HepG2 (cell line): ENCODE data around the gene ADAMTS20. TPM values are rescaled to one million over a fixed set of nuclear protein-coding genes. Genes with fewer than 3 reads are reported as not detected.

Source experiments
- ATAC-seq: fragments of 200-7000 bp; cut with Tn5 transposase; 3 replicates; pipeline ENCODE4 v1.9.1; 2020; ENCODE audit warnings: mild to moderate bottlenecking, moderate library complexity
- BruUV-seq: library from RNA; stranded (reverse); fragments of 400-500 nt; replicated peaks from 2 replicates; lab custom pipeline; 2021; lab: Mats Ljungman, UMichigan
- CTCF ChIA-PET: fragments of 300-600 bp; formaldehyde crosslinking; extraction: SDS; loops from one replicate; lab custom pipeline; 2021; ENCODE audit warnings: low total read pairs, inconsistent platforms, low intra/inter-chr PET ratio; lab: Yijun Ruan, JAX
- POLR2A ChIA-PET: fragments of 350-600 bp; sonication (Branson Sonifier 250); formaldehyde crosslinking; loops from one replicate; lab custom pipeline; 2020; ENCODE audit warnings: antibody characterized with exemption, inconsistent platforms; lab: Yijun Ruan, JAX
- DNase-seq: peaks from one replicate; pipeline ENCODE4 v3.0.0-alpha.2; 2015; ENCODE audit warnings: low spot score
- FAIRE-seq: peaks from 3 replicates; lab custom pipeline; 2011; peaks lifted over from hg19 to GRCh38; lab: Jason Lieb, UNC
- H2AFZ ChIP-seq: one replicate; pipeline ENCODE4 v1.6.1; 2011; ENCODE audit warnings: low read length, inconsistent platforms
- H3K27ac ChIP-seq: fragments of 300-600 bp; 3 replicates; pipeline ENCODE4 v1.8.0; 2011; ENCODE audit warnings: mixed run types, mild to moderate bottlenecking, mixed read lengths, low read length, inconsistent platforms; ENCODE audit not compliant: insufficient read depth; ENCODE audit errors: extremely low read length
- H3K27me3 ChIP-seq, 2 experiments: fragments of 200-600 bp in 1 of 2; 2 replicates in 1 of 2; 3 replicates in 1 of 2; pipeline versions ENCODE4 v1.6.0 to v1.8.0; 2011; ENCODE audit warnings: low read length in 2 of 2, mild to moderate bottlenecking in 2 of 2, moderate library complexity in 2 of 2, inconsistent platforms in 1 of 2; ENCODE audit not compliant: insufficient read depth in 2 of 2, control insufficient read depth in 1 of 2
- H3K36me3 ChIP-seq, 2 experiments: fragments of 200-600 bp in 1 of 2; replicated peaks in 1 of 2; 2 replicates in 1 of 2; 3 replicates in 1 of 2; pipeline versions ENCODE4 v1.5.1 to v1.8.0; 2011; ENCODE audit warnings: low read length in 2 of 2, inconsistent platforms in 1 of 2; ENCODE audit not compliant: insufficient read depth in 2 of 2, control insufficient read depth in 1 of 2
- H3K4me1 ChIP-seq: 2 replicates; pipeline ENCODE4 v1.5.1; 2012; ENCODE audit warnings: low read length, inconsistent platforms; ENCODE audit not compliant: insufficient read depth
- H3K4me2 ChIP-seq: 2 replicates; pipeline ENCODE4 v1.6.0; 2011; ENCODE audit warnings: low read depth, low read length, inconsistent platforms
- H3K4me3 ChIP-seq, 3 experiments: fragments of 200-600 bp in 1 of 3; sonication (generic), shearing (Covaris generic) in 1 of 3; replicated peaks in 1 of 3; 2 replicates each; pipeline ENCODE4 v1.5.1; 2011 to 2016; ENCODE audit warnings: low read length in 3 of 3, inconsistent platforms in 2 of 3, low read depth in 2 of 3, mild to moderate bottlenecking in 2 of 3, control low read depth in 1 of 3, mixed read lengths in 1 of 3; ENCODE audit not compliant: insufficient read depth in 1 of 3
- H3K79me2 ChIP-seq: one replicate; pipeline ENCODE4 v1.6.1; 2011; ENCODE audit warnings: low read length, inconsistent platforms; ENCODE audit not compliant: insufficient read depth
- H3K9ac ChIP-seq: 2 replicates; pipeline ENCODE4 v1.6.0; 2011; ENCODE audit warnings: mild to moderate bottlenecking, low read depth, low read length, inconsistent platforms; ENCODE audit not compliant: insufficient read depth
- H3K9me3 ChIP-seq: 2 replicates; pipeline ENCODE4 v1.5.1; 2012; ENCODE audit warnings: mild to moderate bottlenecking, low read length
- H4K20me1 ChIP-seq: 2 replicates; pipeline ENCODE4 v1.6.0; 2011; ENCODE audit warnings: inconsistent platforms, mild to moderate bottlenecking, low read length, moderate library complexity; ENCODE audit not compliant: insufficient read depth
- ARHGAP35 ChIP-seq: sonication (generic); formaldehyde crosslinking; IDR thresholded peaks from 2 replicates; pipeline ENCODE4 v1.9.0; 2022; ENCODE audit warnings: mild to moderate bottlenecking, inconsistent platforms, moderate library complexity, missing genetic modification reagents, borderline replicate concordance
- E2F1 ChIP-seq: sonication (generic); formaldehyde crosslinking; IDR thresholded peaks from 2 replicates; pipeline ENCODE4 v1.5.0; 2020; ENCODE audit warnings: missing genetic modification reagents
- FOXM1 ChIP-seq: sonication (generic); formaldehyde crosslinking; IDR thresholded peaks from 2 replicates; pipeline ENCODE4 v1.5.0; 2020; ENCODE audit warnings: missing genetic modification reagents
- HCFC1 ChIP-seq: fragments of 150-350 bp; IDR thresholded peaks from 2 replicates; pipeline ENCODE4 v1.6.1; 2014; ENCODE audit warnings: low read depth, low read length
- SALL1 ChIP-seq: sonication (generic); formaldehyde crosslinking; IDR thresholded peaks from 2 replicates; pipeline ENCODE4 v1.8.0; 2022; ENCODE audit warnings: mild to moderate bottlenecking, missing genetic modification reagents
- ZBTB46 ChIP-seq: sonication (generic); formaldehyde crosslinking; IDR thresholded peaks from 2 replicates; pipeline ENCODE4 v1.4.0; 2020; ENCODE audit warnings: mild to moderate bottlenecking, missing genetic modification reagents, borderline replicate concordance
- ZNF546 ChIP-seq: sonication (generic); formaldehyde crosslinking; conservative IDR thresholded peaks from 2 replicates; pipeline ENCODE4 v1.8.1; 2023; ENCODE audit warnings: mild to moderate bottlenecking, missing genetic modification reagents
- WGBS: methylation state at CpG from one replicate; pipeline ENCODE4 v1.1.6; 2017; ENCODE audit warnings: low lambda C conversion rate; 5-methylcytosine and 5-hydroxymethylcytosine counted together
- in situ Hi-C: cut with HindIII; loops from 2 replicates; pipeline ENCODE4 v1.10.0; 2017; ENCODE audit warnings: low pct_unique_long_range_greater_than_20kb; ENCODE audit not compliant: extremely low pct_ligation_motif_present
- intact Hi-C: fragments of 100-400 bp; cut with micrococcal nuclease; formaldehyde crosslinking; loops from one replicate; pipeline ENCODE4 v1.10.0; 2022; ENCODE audit not compliant: unreplicated experiment
- polyA plus RNA-seq, 8 experiments: library from polyadenylated mRNA; depleted of rRNA in 3 of 8; stranded (reverse) in 7 of 8; unstranded in 1 of 8; fragments of >200 nt; fragmentation: Illumina TruSeq in 4 of 8; extraction: Trizol in 4 of 8; gene quantifications; 2 replicates each; pipeline versions ENCODE4 v1.2.1 to v1.2.3, GENCODE V29; 2011 to 2016; ENCODE audit warnings: low read depth in 4 of 8, missing spikeins in 1 of 8, mixed read lengths in 1 of 8; ENCODE audit not compliant: insufficient read depth in 1 of 8
- total RNA-seq, 5 experiments: library from RNA; depleted of rRNA; stranded (reverse); fragments of >200 nt; fragmentation: Illumina TruSeq; extraction: Trizol; gene quantifications; 2 replicates each; pipeline ENCODE4 v1.2.3, GENCODE V29; 2016; ENCODE audit warnings: low read depth in 1 of 5
- TF ChIP-seq, protein P1 (sequence below): sonication (generic); formaldehyde crosslinking; conservative IDR thresholded peaks from 2 replicates; pipeline ENCODE4 v1.5.0; 2020; ENCODE audit warnings: missing genetic modification reagents
- TF ChIP-seq, protein P2 (sequence below): IDR thresholded peaks from 2 replicates; pipeline ENCODE4 v1.6.1; 2018; ENCODE audit warnings: missing genetic modification reagents, mild to moderate bottlenecking, missing compliant biosample characterization
- TF ChIP-seq, protein P3 (sequence below): sonication (generic); formaldehyde crosslinking; conservative IDR thresholded peaks from 2 replicates; pipeline ENCODE4 v1.8.0; 2022; ENCODE audit warnings: missing genetic modification reagents

The ADAMTS20 gene
- total and polyA plus RNA-seq, 2 of the 13 experiments (the other 11 are each of a cell fraction or from before 2014, with no cell fraction given) = not detected

GRCh38 chr12:43357141-43357540 lies 194.9 kb downstream of the ADAMTS20 start:
- no peaks in the 10 kb centered on the region for H4K20me1 ChIP-seq
- TF ChIP-seq E2F1 (CRISPR knock-in tag) (no peak), HCFC1 (no peak), ZNF546 (no peak), SALL1 (CRISPR knock-in tag) (no peak), FOXM1 (CRISPR knock-in tag) (no peak), ARHGAP35 (no peak), ZBTB46 (CRISPR knock-in tag) (no peak)
- TF ChIP-seq, protein P1, sequence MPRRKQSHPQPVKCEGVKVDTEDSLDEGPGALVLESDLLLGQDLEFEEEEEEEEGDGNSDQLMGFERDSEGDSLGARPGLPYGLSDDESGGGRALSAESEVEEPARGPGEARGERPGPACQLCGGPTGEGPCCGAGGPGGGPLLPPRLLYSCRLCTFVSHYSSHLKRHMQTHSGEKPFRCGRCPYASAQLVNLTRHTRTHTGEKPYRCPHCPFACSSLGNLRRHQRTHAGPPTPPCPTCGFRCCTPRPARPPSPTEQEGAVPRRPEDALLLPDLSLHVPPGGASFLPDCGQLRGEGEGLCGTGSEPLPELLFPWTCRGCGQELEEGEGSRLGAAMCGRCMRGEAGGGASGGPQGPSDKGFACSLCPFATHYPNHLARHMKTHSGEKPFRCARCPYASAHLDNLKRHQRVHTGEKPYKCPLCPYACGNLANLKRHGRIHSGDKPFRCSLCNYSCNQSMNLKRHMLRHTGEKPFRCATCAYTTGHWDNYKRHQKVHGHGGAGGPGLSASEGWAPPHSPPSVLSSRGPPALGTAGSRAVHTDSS (CRISPR knock-in tag) = no peak
- TF ChIP-seq, protein P2, sequence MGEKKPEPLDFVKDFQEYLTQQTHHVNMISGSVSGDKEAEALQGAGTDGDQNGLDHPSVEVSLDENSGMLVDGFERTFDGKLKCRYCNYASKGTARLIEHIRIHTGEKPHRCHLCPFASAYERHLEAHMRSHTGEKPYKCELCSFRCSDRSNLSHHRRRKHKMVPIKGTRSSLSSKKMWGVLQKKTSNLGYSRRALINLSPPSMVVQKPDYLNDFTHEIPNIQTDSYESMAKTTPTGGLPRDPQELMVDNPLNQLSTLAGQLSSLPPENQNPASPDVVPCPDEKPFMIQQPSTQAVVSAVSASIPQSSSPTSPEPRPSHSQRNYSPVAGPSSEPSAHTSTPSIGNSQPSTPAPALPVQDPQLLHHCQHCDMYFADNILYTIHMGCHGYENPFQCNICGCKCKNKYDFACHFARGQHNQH (CRISPR knock-in tag) = no peak
- TF ChIP-seq, protein P3, sequence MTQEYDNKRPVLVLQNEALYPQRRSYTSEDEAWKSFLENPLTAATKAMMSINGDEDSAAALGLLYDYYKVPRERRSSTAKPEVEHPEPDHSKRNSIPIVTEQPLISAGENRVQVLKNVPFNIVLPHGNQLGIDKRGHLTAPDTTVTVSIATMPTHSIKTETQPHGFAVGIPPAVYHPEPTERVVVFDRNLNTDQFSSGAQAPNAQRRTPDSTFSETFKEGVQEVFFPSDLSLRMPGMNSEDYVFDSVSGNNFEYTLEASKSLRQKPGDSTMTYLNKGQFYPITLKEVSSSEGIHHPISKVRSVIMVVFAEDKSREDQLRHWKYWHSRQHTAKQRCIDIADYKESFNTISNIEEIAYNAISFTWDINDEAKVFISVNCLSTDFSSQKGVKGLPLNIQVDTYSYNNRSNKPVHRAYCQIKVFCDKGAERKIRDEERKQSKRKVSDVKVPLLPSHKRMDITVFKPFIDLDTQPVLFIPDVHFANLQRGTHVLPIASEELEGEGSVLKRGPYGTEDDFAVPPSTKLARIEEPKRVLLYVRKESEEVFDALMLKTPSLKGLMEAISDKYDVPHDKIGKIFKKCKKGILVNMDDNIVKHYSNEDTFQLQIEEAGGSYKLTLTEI = no peak
- H2AFZ ChIP-seq = no peak overlapping the region
- H3K27ac ChIP-seq = no peak overlapping the region
- no peak overlapping the region for H3K4me2 ChIP-seq
- ATAC-seq (no peak), FAIRE-seq (no peak), DNase-seq (no peak)
- 2% methylated on average over 1 of the region's 1 CpG for WGBS
- intact Hi-C loops (no loop called here), in situ Hi-C loops (no loop called here)
- no peaks in the 10 kb centered on the region for H3K79me2 ChIP-seq
- no peaks in the 10 kb centered on the region; a peak in 1 of 5 replicates for H3K27me3 ChIP-seq
- CTCF ChIA-PET = no interaction called here
- no peaks in the 10 kb centered on the region for H3K36me3 ChIP-seq
- H3K4me3 ChIP-seq = no peak overlapping the region
- no TSS peak for BruUV-seq
- H3K4me1 ChIP-seq = no peaks in the 10 kb centered on the region
- no peaks in the 10 kb centered on the region for H3K9me3 ChIP-seq
- H3K9ac ChIP-seq = no peak overlapping the region
- POLR2A ChIA-PET = no interaction called here
